Left renal cortex interstitium (tissue), 4 donors: ENCODE results near the gene UBA52. TPM values are rescaled to one million over a fixed set of nuclear protein-coding genes. Genes with fewer than 3 reads are reported as not detected.

ENCODE experiments used
- DNase-seq, 4 donors: peaks; one replicate each; pipeline ENCODE4 v3.0.0-alpha.2; 2013; ENCODE audit warnings: low read depth in 4 of 4, low spot score in 2 of 4, missing footprints in 1 of 4
- polyA plus RNA-seq, 4 donors: library from polyadenylated mRNA; unstranded; fragments of 120-200 nt; gene quantifications; one replicate each; pipeline ENCODE4 v1.2.1, GENCODE V29; 2013; ENCODE audit not compliant: insufficient read length in 4 of 4

Gene UBA52
- polyA plus RNA-seq, 4 donors = 710 to 1,047 (median 838) TPM

DNA sequence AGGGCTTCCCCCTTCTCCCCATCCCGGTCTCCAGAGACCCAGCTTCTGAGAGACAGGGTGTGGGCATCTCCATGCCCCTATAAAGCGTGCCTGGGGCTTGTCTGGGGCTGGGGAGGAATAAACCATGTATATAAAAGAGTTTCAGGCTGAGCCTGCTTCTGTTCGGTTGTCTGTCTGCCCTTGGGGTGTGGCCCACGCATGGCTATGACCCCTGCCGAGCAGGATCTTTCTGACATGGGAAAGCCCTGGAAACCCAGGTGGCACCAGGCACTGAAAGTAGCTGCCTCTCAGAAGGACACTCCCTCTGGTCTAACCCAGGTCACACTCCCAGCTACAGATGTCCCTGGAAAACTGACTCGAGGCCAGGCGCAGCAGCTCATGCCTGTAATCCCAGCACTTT lies 49.2 kb downstream of the UBA52 start:
- DNase-seq = no peak

DNA sequence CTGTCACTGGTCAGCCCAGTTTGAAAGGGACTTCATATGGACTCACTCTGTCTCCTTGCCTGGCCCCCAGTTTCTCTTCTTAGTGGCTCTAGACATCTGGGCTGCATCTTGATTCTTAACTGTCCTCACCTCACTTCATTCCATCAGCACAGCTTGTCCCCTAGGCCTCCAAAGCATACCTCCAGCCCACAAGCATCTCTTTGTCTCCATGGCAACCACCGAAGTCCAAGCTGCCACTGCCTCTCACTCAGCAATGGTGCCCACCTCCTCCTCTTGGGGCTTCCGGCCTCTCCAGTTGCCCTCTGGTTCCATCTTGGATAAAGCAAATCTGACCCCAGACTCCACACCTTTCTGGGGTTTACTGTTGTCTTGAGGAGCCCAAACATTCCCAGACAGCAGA lies 55.2 kb downstream of the UBA52 start:
- DNase-seq = no peak

Other genes starting within 250 kb of the UBA52 start
- gene LSM4, start 248.8 kb upstream of the UBA52 start, polyA plus RNA-seq = 100 to 1,000 TPM in 2 of 4 donors, 10 to 100 TPM in 2; 90.4 to 134 (median 105) TPM
- gene PGPEP1, start 231.3 kb upstream of the UBA52 start, polyA plus RNA-seq = 10 to 100 TPM; 21.2 to 31.5 (median 26.5) TPM
- gene GDF15, start 185.7 kb upstream of the UBA52 start, polyA plus RNA-seq = 10 to 100 TPM in 1 of 4 donors, 1 to 10 TPM in 3; 5.5 to 19.2 (median 8.2) TPM
- gene LRRC25, start 174.2 kb upstream of the UBA52 start, polyA plus RNA-seq = 1 to 10 TPM in 2 of 4 donors, under 1 TPM in 2; 0.79 to 1.9 (median 1.1) TPM
- 100 to 1,000 TPM in 3 of 4 donors, 10 to 100 TPM in 1; 56.3 to 130 (median 114) TPM for gene SSBP4, start 152.5 kb upstream of the UBA52 start, polyA plus RNA-seq
- gene ISYNA1, start 133.7 kb upstream of the UBA52 start, polyA plus RNA-seq = 100 to 1,000 TPM in 3 of 4 donors, 10 to 100 TPM in 1; 85.7 to 154 (median 134) TPM
- 10 to 100 TPM in 3 of 4 donors, 1 to 10 TPM in 1; 8.3 to 13.8 (median 12.3) TPM for gene ELL, start 49.8 kb upstream of the UBA52 start, polyA plus RNA-seq
- gene FKBP8, start 28.3 kb upstream of the UBA52 start, polyA plus RNA-seq = 100 to 1,000 TPM; 155 to 215 (median 193) TPM
- gene KXD1, start 14.0 kb upstream of the UBA52 start, polyA plus RNA-seq = 10 to 100 TPM; 55.5 to 75.7 (median 67.6) TPM
- 10 to 100 TPM; 22.5 to 51.3 (median 38.4) TPM for gene REX1BD, start 16.9 kb downstream of the UBA52 start, polyA plus RNA-seq
- gene CRLF1, start 34.9 kb downstream of the UBA52 start, polyA plus RNA-seq = 1 to 10 TPM; 3.3 to 7.7 (median 4.1) TPM
- 1 to 10 TPM; 2.3 to 4.1 (median 3.7) TPM for gene TMEM59L, start 41.0 kb downstream of the UBA52 start, polyA plus RNA-seq
- gene KLHL26, start 65.2 kb downstream of the UBA52 start, polyA plus RNA-seq = 10 to 100 TPM in 2 of 4 donors, 1 to 10 TPM in 2; 6.4 to 13.3 (median 9.8) TPM
- gene CRTC1, start 111.8 kb downstream of the UBA52 start, polyA plus RNA-seq = 10 to 100 TPM; 12.2 to 32.4 (median 21.6) TPM
- under 1 TPM in 3 of 4 donors, not detected in 1; 0.11 to 0.39 (median 0.35) TPM for gene COMP, start 219.4 kb downstream of the UBA52 start, polyA plus RNA-seq